Measurements from ENCODE around the gene ZWILCH.
"Not testable (repeated sequence)": the region's sequence is repeated elsewhere in the genome, so short reads cannot be mapped to it uniquely, and the experiment has no call there.

Gene ZWILCH

DNA sequence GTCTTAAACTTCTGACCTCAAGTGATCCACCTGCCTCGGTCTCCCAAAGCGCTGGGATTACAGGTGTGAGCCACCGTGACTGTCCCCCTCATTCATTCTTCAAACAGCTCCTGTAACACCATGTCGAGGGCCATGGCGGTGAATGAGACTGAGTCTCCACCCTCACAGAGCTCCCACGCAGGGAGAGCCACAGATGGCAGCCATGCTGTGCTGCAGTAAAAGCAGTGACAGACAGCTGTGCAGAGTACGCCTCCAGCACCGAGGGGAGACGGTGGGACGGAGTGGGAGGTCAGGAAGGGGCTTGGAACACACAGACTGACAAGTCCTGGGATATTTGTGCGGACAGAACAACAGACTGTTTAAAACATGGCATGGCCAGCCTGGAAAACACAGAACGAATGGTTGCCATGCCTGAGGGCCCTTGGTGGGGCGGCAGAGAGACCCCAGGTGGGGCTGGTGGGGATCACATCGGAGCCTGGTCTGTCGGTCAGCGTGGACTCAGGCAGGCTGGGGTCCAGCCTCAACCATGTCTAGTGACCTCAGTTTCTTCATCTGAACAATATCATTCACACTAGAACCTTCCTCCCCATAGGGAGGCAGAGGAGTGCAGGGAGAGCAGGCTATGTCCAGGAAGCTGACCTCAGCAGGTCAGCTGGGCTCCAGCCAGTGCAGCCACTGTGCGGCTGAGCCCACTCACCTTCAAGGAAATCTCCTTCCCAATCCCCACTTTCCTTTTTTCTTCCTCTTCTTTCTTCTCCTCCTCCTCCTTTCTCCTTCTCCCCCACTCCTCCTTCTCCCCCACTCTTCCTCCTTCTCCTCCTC lies 81.2 kb downstream of the ZWILCH start:
- DNase-seq, result no peak

DNA sequence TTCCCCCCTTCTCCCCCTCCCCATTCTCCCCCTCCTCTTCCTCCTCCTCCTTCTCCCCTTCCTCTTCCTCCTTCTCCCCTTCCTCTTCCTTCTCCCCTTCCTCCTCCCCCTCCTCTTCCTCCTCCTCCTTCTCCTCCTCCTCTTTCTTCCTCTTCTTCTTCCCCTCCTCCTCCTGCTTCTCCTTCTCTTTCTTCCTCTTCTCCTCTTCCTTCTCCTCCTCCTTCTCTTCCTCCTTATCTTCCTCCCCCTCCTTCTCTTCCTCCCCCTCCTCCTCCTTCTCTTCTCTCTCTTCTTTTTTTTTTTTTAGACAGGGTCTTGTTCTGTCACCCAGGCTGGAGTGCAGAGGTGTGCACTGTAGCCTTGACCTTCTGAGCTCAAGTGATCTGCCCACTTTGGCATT lies 81.9 kb downstream of the ZWILCH start:
- no peak for DNase-seq

DNA sequence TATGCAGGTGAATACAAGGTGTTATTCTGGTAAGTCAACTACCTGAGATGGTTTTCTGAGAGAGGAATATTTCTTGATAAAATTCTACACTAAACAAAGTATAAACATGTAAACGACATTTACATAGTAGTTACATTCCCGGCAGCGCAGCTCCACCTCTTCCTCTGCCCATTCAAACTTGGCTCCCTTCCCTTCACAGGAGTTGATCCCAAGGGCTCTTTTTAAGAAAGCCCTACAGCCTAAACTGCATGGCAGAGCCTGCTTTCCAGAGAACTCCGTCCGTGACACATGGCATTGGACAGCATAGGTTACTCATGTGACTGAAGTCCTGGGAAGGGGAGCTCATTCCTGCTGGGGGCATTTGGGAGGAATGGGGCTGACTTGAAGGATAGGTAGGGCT lies 82.6 kb downstream of the ZWILCH start:
- DNase-seq, result no peak

DNA sequence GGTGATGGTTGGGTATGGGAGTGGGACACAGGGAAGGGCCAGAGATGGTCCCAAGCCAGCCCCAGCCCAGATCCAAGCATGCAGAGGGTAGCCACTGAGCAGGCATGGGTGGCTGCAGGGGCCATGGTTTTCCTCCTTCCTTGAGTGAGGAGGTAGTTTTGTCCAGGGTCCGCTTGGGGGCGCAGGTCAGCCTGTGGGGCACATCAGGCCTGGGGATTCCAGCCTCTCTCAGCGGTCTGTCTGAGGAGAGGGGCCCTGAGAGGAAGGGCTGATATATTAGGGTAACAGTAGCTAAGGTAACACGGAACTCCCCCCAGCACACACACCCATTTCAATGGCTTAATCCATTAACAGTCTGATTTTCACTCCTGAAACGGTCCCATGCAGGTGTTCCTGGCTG lies 83.4 kb downstream of the ZWILCH start:
- no peak for DNase-seq

DNA sequence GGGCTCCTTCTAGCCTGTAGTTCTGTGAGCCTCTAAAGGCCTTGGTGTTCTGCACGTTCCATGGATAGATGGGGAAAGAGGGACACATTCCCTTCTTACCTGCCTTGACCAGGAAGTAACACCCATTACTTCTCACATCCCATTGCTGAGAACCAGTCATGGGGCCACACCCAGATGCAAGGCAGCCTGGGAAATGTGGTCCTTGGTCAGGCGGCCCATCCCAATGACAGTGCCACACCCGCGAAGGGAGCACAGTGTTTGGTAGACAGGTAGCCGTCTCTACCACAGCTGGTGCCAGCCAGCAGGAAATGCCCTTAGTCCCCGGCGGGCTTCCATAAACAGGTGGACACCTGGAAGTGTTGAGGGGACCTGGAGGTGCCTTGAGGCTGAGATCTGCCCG lies 83.8 kb downstream of the ZWILCH start:
- no peak for DNase-seq

DNA sequence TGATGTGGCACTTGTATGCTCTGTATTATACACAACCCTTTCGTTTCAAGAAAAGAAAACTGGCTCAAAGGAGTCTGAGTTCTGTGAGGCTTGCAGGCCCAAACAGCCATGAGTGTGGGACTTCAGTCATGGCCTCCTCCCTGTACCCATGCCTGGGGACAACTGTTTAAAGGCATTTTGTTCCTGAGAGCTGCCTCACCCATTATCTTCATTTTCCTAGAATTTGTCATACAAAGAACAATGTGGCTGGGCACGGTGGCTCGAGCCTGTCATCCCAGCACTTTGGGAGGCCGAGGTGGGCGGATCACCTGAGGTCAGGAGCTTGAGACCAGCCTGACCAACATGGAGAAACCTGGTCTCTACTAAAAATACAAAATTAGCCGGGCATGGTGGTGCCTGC lies 84.3 kb downstream of the ZWILCH start:
- not testable (repeated sequence) for DNase-seq

- DNase-seq, result no peak
Observed at GRCh38 chr15:66590435-66590834, 85.3 kb downstream of the ZWILCH start.

DNA sequence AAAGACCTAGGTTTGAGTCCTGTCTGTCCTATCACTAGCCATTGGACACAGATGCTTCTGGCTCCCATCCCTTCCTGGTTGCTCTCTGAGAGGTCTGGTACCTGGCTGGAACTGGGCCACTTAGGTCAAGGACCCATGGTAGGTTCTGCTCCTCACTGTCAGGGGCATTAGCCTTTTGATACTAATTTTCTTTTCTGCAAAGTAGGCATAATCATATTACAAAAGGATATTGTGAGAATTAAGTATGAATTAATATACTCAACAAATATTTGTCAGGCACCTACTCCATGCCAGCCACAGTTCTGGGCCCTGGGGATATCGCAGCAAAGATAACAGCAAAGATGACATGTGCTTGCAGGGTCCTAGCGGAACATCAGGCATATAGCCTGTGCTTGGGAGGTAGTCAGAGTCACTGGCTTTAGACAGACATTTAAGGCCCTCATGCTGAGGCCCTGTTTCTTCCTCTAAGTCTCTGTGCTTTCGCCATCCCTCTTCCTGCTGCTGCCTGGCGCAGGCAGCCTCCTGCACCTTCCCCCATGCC lies 86.3 kb downstream of the ZWILCH start:
- no peak for DNase-seq

DNA sequence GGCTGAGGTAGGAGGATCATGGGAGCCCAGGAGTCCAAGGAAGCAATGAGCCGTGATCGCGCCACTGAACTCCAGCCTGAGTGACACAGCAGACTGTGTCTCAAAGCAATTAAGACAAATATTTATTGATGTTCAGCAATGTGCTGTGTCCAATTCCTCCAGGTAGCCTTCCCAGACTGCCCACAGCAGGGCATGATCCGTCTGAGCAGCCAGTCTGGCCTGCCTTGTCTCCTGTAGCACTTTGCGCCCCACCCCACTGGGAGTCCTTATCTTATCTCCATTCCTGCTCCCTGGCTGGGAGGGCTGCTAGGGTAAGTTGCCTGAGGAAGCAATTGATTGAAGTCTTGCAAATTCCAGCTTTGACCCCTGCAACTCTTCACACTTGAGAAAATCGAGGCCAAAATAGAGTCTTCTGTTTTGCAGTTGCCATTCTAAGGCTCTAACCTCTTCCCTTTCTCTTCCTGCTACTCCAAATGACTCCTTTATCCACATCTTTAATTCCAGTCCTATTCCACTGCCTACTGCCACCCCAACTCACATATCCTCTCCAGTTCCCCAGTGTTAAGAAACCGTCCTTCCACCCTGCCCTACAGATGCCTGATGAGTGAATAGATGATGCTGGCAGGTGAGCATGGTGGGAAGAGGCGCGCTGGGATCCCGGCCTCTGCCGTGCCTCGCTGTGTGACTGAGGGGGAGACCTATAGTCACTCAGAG lies 87.5 kb downstream of the ZWILCH start:
- DNase-seq, result no peak

DNA sequence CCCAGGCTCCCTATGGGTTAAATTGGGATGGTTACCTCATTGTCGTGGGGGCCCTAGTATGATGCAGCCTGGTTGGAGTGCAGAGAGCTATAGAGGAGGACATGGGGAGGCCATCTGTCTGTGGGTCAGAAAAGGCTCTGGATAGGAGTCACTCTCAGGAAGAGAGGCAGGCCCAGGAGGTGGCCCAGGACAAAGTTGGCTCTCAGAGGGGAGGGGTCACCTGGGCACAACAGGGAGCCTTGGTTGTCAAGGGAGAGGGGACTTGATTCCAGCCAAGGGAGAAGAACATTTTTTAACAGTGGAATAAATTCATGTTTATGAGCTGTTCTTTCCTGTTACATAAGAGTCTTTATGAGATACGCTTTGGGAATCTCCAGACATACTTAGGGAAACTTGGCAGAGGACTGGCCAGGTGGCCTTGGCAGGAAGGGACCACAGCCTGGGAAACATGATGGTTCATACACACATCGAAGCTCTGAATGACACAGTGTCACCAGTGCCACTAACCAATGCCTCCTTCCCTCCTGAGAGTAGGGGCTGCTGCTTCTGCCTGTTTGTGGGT lies 88.2 kb downstream of the ZWILCH start:
- no peak for DNase-seq

DNA sequence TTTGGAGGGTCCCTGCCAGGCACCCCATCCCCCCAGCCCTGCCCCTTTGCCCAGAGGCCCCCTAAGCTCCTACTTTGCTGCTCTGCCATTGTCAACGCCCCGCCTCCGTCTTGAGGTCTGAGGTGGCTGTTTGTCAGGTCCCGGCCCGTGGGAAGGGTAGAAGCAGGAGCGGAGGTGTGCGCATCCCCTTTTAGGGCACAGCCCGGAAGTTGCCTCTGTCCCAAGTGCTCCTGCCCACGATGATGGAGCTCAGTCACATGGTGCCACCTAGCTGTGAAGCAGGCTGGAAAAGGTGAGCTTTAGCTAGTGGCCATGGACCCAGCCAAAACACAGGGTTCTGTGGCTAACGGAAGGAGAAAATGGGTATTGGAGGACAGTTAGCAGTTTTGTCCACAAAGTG lies 89.2 kb downstream of the ZWILCH start:
- no peak for DNase-seq

- DNase-seq, result no peak
Observed at GRCh38 chr15:66594836-66595235, 89.7 kb downstream of the ZWILCH start.

DNA sequence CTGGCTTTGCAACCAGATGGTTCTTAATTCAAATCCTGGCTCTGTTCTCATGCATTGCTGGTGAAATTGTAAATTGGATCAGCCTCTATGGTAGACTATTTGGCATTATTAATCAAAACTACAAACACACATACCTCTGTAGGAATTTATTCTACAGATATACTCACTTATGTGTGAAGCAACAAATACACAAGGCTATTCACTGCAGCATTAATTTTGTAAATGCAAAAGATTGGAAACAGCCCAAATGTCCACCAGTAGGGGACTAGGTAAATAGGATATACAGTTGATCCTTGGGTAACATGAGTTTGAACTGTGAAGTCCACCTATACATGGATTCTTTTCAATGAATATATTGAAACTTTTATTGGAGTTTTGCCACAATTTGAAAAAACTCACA lies 90.2 kb downstream of the ZWILCH start:
- DNase-seq, result no peak

- no peak for DNase-seq
Observed at GRCh38 chr15:66595931-66596545, 90.9 kb downstream of the ZWILCH start.

- DNase-seq, result no peak
Observed at GRCh38 chr15:66598095-66598815, 93.1 kb downstream of the ZWILCH start.

Data from NCI-H1092 (cell line).